IPS-11a (cell line): ENCODE data around the gene PSG2.
"Not testable (repeated sequence)": the region's sequence is repeated elsewhere in the genome, so short reads cannot be mapped to it uniquely, and the experiment has no call there.

ENCODE experiments used
- H3K4me3 ChIP-seq: one replicate; pipeline ENCODE4 v1.5.1; 2013; ENCODE audit warnings: low read depth, low read length, control low read depth

Gene PSG2

DNA sequence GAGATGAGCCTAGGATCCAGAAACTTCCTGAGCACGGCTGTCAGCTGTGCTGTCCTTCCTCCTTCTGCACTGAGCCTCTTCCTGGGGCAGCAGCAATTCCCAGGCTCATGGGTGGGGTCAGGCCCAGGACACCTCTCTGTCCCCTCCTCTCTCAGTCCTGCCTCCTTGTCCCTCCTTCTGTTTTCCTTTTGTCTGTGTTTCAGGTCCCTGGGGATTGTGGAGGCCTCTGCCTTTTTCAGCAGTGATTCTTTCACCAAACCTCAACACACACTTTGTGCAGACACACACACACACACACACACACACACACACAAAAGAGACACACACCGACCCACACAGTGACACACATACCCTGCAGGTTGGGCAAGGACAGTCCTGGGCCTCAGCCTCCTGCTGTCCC lies at the start of gene PSG2:
Gene PSG2, minus strand, starts transcription at position 101 of the 400 bp plus-strand sequence. CDS start 132 bp downstream, outside the sequence.
- H3K4me3 ChIP-seq: not testable (repeated sequence)

DNA sequence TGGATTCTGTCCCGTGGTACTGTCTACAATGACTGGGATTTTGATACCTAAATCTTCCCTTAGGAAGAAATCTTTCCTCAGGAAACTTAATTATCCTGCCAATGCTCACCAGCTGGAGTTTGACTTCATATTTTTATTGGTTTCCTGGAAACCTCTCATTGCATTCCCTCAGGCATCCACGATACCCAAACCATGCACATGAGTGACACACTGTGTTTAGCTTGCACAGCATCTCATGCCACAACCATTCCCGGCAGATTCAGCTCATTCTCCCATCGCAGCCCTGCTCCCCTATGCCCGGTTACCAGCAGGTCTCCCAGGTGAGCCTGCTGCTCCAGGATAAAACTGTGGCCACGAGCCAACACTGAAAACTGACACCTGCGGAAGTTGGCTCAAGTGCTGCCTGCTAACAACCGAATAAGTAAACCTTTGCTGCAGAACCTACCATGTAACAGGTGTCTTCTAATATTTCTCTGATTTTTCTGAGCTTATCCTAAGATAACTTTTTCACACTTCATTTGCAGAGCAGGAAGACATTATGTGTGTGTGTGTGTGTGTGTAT lies 48.9 kb upstream of the PSG2 start:
- not testable (repeated sequence) for H3K4me3 ChIP-seq

- H3K4me3 ChIP-seq: not testable (repeated sequence)
Observed at GRCh38 chr19:43129197-43129596, 46.7 kb upstream of the PSG2 start.

- not testable (repeated sequence) for H3K4me3 ChIP-seq
Observed at GRCh38 chr19:43127336-43127735, 44.8 kb upstream of the PSG2 start.

- H3K4me3 ChIP-seq: no peak overlapping the region
Observed at GRCh38 chr19:43126720-43127119, 44.2 kb upstream of the PSG2 start.

DNA sequence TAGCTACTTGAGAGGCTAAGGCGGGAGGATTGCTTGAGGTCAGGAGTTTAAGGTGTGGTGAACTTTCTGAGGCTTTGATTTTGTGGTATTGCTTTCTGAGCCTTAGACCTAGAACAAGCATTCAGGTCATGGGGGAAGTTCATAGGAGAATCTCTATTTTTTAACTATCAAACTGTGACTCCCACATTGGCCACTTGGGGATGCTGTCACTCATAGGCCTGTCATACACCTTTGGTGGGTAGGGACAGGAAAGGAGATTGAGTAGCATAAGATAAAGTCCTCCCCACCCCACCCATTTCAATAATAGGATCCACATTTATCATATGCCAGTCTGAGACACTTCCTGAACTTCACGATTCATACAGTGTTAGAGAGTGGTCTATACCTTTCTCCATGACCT lies 41.9 kb upstream of the PSG2 start:
- no peak overlapping the region for H3K4me3 ChIP-seq

DNA sequence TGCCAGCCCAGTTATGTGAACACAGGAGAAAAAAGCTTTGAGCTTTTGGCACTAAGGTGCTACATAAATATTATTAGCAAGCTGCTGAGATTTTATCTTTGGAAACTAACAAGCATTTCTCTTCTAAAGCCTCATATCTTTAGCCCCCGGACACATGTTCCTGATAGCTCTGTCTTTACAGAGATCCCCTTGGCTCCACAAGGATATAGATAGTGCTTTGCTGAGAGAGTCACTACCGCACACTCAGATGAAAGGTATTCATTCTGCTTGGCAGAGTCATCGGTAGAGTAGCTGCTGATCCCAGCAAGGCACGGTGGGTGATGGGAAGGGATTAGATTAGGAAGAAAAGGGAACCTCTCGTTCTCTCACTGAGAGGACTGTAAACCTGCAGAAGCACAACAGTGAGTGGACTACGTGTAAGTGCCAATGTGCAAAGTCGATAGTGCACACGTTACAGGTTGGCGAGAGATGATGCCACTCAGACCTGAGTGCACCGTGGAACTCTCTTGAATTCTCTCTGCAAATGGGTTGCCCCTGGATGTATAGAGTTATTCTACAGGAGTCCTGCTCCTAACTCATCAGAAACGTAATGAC lies 38.0 kb upstream of the PSG2 start:
- not testable (repeated sequence) for H3K4me3 ChIP-seq

DNA sequence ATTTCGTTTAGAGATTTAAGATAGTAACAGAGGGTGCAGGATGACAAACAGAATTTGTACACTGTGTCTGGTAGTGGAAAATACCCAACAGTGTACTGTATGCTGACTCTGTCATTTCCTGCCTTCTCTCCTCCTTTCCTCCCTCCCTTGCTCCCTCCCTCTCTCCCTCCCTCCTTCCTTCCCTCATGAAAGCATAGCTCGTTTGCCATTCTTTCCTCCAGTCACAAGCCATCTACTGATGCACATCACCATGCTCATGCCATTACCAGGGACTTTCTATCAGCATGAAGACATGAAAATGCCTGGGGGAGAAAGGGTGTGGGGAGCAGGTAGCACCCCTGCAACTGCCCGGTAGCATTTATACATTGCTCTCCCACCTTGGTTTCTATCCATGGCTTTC lies 37.0 kb upstream of the PSG2 start:
- not testable (repeated sequence) for H3K4me3 ChIP-seq

- H3K4me3 ChIP-seq: not testable (repeated sequence)
Observed at GRCh38 chr19:43116421-43116820, 33.9 kb upstream of the PSG2 start.

GRCh38 chr19:43115548-43115947 lies 33.0 kb upstream of the PSG2 start:
- not testable (repeated sequence) for H3K4me3 ChIP-seq

DNA sequence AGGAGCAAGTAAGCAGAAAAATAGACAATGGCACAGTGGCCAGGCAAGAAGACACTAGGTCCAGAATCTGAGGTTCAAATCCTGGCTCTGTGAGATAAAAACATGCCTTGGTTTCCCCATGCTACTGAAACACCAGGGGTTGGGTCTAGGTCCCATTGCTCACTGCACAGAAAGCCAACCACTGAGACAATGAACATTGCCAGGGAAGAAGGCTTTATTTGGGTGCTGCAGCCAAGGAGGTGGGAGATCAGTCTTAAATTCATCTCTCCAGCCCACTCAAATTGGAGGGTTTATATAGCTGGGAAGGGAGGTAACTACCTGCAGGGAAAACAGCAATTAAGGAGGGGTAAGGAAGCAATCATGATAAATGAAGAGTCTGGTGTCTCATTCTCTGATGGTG lies 32.6 kb upstream of the PSG2 start:
- not testable (repeated sequence) for H3K4me3 ChIP-seq

- not testable (repeated sequence) for H3K4me3 ChIP-seq
Observed at GRCh38 chr19:43114626-43115025, 32.1 kb upstream of the PSG2 start.

GRCh38 chr19:43107401-43107800 lies 24.9 kb upstream of the PSG2 start:
- not testable (repeated sequence) for H3K4me3 ChIP-seq

- H3K4me3 ChIP-seq: no peak overlapping the region
Observed at GRCh38 chr19:43105496-43105895, 23.0 kb upstream of the PSG2 start.

- not testable (repeated sequence) for H3K4me3 ChIP-seq
Observed at GRCh38 chr19:43104215-43104850, 21.8 kb upstream of the PSG2 start.

DNA sequence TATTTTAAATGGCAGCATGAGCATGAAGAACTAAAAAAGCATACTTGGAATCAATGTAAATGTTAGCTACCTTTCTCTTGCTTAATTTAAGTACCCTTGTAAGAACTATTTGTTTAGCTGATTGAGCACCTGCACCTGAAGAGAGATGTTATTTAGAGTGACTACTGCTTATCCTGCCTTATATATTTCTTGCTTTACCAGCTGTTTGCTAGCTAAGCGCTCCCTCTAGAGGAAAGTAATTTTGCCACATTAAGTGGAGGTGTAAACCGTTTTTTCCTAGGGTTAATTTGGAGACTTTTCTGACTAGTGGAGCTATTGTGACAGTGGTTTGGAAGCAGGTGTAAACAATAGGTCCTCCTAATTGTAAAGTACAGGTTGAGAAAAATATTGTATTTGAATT lies 19.4 kb upstream of the PSG2 start:
- no peak overlapping the region for H3K4me3 ChIP-seq

GRCh38 chr19:43098416-43098815 lies 15.9 kb upstream of the PSG2 start:
- H3K4me3 ChIP-seq: not testable (repeated sequence)

GRCh38 chr19:43087702-43088340 lies 5.3 kb upstream of the PSG2 start:
- not testable (repeated sequence) for H3K4me3 ChIP-seq

GRCh38 chr19:43085796-43086530 lies 3.5 kb upstream of the PSG2 start:
- not testable (repeated sequence) for H3K4me3 ChIP-seq

- not testable (repeated sequence) for H3K4me3 ChIP-seq
Observed at GRCh38 chr19:43084196-43084832, 1.8 kb upstream of the PSG2 start.

DNA sequence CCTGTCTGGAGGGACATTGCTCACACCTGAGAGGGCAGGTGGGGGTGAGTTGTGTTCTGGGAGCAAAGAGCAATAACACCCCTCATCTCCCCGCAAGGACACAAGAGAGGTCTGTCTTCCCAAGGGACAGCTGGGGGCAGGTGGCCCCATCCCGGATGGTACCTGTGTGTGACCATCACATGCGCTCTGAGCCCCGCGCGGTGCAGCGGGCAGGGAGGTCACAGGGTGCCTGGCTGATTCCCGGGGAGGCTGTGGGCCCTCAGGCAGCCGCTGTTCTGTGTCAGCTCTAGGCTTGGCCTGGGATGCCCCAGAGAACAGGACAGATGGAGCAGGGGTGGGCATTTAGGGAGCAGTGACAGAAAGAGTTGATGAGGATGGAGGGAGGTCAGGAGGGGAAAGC lies 1.2 kb upstream of the PSG2 start:
- H3K4me3 ChIP-seq: not testable (repeated sequence)
